GM12891 (cell line): ENCODE results near the gene TPGS2.

ENCODE experiments used
- POLR2A ChIP-seq: IDR thresholded peaks from 2 replicates; pipeline ENCODE4 v1.6.1; 2011; ENCODE audit warnings: low read depth, low read length, control low read depth
- POLR2AphosphoS5 ChIP-seq: IDR thresholded peaks from 2 replicates; pipeline ENCODE4 v1.6.1; 2011; ENCODE audit warnings: low read depth, low read length, control low read depth
- TAF1 ChIP-seq: IDR thresholded peaks from 2 replicates; pipeline ENCODE4 v1.6.1; 2011; ENCODE audit warnings: low read depth, low read length, control low read depth

DNA sequence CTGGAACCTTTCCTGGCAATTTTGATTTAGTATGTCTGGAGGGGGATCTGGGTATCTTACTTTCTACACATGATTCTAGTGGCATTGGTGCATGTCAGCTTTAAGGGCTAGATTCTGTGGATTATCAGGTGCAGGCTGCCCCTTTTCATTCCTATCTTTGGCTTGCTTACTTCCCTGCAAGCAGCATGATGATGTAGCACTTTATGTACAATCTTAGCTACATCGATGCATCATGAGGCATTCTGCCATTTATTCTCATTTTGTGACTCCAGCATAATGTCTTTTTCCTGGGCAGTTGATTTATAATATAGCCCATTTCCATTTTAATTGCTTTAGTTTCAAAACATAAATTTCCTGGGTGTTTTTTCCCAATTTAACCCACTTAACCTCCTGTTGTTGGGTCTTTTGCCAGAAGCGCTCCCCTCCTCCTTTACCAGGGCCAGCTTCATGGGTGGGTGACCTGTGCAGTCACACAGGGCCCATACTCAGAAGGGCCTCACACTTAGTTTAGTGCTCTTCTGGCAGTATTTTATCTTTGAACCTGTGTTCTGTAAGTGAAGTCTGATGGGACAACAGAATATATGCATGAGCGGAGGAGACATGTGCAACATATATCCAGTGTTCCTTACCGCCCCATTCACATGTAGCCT, 36.0 kb downstream of the TPGS2 start:
- TF ChIP-seq POLR2A = no peak
- TF ChIP-seq POLR2AphosphoS5 = no peak
- TF ChIP-seq TAF1 = no peak
